Smooth muscle cell (in vitro differentiated cells): Measurements from ENCODE around the gene NBL1. TPM values are rescaled to one million over a fixed set of nuclear protein-coding genes. Genes with fewer than 3 reads are reported as not detected.

Source experiments
- DNase-seq: peaks from one replicate; lab custom pipeline; 2025; ENCODE audit not compliant: unreplicated experiment; lab: John Stamatoyannopoulos, UW
- H2AFZ ChIP-seq: fragments of 200-600 bp; sonication (generic); 2 replicates; pipeline ENCODE4 v1.6.0; 2016; ENCODE audit warnings: antibody characterized with exemption, low read depth, mild to moderate bottlenecking
- H3F3A ChIP-seq: fragments of 200-600 bp; sonication (generic); 2 replicates; pipeline ENCODE4 v1.6.0; 2017; ENCODE audit warnings: antibody characterized with exemption, low read depth
- H3K27ac ChIP-seq: fragments of 200-600 bp; sonication (generic); 2 replicates; pipeline ENCODE4 v1.5.1; 2016; ENCODE audit warnings: low read depth, mild to moderate bottlenecking
- H3K27me3 ChIP-seq: fragments of 200-600 bp; sonication (generic); 2 replicates; pipeline ENCODE4 v1.6.1; 2016; ENCODE audit warnings: low read depth, mild to moderate bottlenecking
- H3K36me3 ChIP-seq: fragments of 200-600 bp; sonication (generic); 2 replicates; pipeline ENCODE4 v1.5.1; 2016; ENCODE audit warnings: low read depth
- H3K4me1 ChIP-seq: fragments of 200-600 bp; sonication (generic); 2 replicates; pipeline ENCODE4 v1.5.1; 2016; ENCODE audit warnings: low read depth
- H3K4me2 ChIP-seq: fragments of 200-600 bp; sonication (generic); 2 replicates; pipeline ENCODE4 v1.6.0; 2016; ENCODE audit warnings: mild to moderate bottlenecking
- H3K4me3 ChIP-seq: fragments of 200-600 bp; sonication (generic); 2 replicates; pipeline ENCODE4 v1.5.1; 2016; ENCODE audit warnings: mild to moderate bottlenecking
- H3K79me2 ChIP-seq: fragments of 200-600 bp; sonication (generic); 2 replicates; pipeline ENCODE4 v1.6.0; 2016; ENCODE audit warnings: low read depth, mild to moderate bottlenecking
- H3K9ac ChIP-seq: fragments of 200-600 bp; sonication (generic); 2 replicates; pipeline ENCODE4 v1.6.0; 2016; ENCODE audit warnings: low read depth
- H3K9me3 ChIP-seq: fragments of 200-600 bp; sonication (generic); replicated peaks from 2 replicates; pipeline ENCODE4 v1.5.1; 2016; ENCODE audit warnings: low read depth
- H4K20me1 ChIP-seq: fragments of 200-600 bp; sonication (generic); 2 replicates; pipeline ENCODE4 v1.6.0; 2016; ENCODE audit warnings: low read depth
- CTCF ChIP-seq: fragments of 200-600 bp; sonication (generic); IDR thresholded peaks from 2 replicates; pipeline ENCODE4 v1.5.1; 2017; ENCODE audit warnings: borderline replicate concordance, mild to moderate bottlenecking, antibody characterized with exemption; ENCODE audit not compliant: insufficient read depth, poor library complexity, severe bottlenecking
- WGBS: methylation state at CpG from one replicate; pipeline ENCODE4 v1.1.7; 2016; ENCODE audit warnings: low lambda C conversion rate; 5-methylcytosine and 5-hydroxymethylcytosine counted together
- polyA plus RNA-seq: library from polyadenylated mRNA; unstranded; fragments of >200 nt; fragmentation: Nextera tagmentation; extraction: Ambion mirVana; gene quantifications from 2 replicates; pipeline ENCODE4 v1.2.1, GENCODE V29; 2016
- total RNA-seq: library from RNA; depleted of rRNA; stranded (reverse); fragments of >200 nt; gene quantifications from 2 replicates; pipeline ENCODE4 v1.2.3, GENCODE V29; 2014

NBL1 gene
- total and polyA plus RNA-seq, 2 experiments from 2014 or later = 9.4 to 35.9 TPM

DNA sequence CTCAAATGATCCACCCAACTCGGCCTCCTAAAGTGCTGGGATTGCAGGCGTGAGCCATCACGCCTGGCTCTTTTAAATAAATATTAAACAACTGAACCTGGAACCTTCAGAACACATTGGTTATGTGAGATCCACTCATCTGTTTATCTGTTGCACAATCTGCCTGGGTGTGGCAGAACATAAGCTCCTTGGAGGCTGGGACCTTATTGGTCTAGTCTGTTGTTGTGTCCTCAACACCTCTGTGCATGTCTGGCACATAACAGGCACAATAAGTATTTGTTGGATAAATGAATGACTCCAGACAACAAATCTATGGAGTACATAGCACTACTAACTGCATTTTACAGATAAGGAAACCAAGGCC lies 4.1 kb upstream of the NBL1 start:
- no peak for TF ChIP-seq CTCF
- no peak overlapping the region for H3K4me3 ChIP-seq
- no peak for DNase-seq
- H2AFZ ChIP-seq = no peak overlapping the region
- H3K4me1 ChIP-seq = peaks cover 3% of the 10 kb centered on the region
- no peak overlapping the region for H3K9ac ChIP-seq
- 92% methylated on average over 3 of the region's 3 CpGs for WGBS
- H3K9me3 ChIP-seq = no peaks in the 10 kb centered on the region
- no peak overlapping the region for H3K4me2 ChIP-seq
- H3K36me3 ChIP-seq = no peaks in the 10 kb centered on the region
- peaks cover 14% of the 10 kb centered on the region for H3K27me3 ChIP-seq
- no peaks in the 10 kb centered on the region for H4K20me1 ChIP-seq
- H3K27ac ChIP-seq = no peak overlapping the region
- no peaks in the 10 kb centered on the region for H3K79me2 ChIP-seq
- H3F3A ChIP-seq = no peaks in the 10 kb centered on the region

GRCh38 chr1:19640363-19641316 lies 3.5 kb upstream of the NBL1 start:
- Histone ChIP-seq H3K36me3 (no peaks in the 10 kb centered on the region), H2AFZ (no peak overlapping the region), H4K20me1 (peaks cover 6% of the 10 kb centered on the region), H3K4me1 (peaks cover 10% of the 10 kb centered on the region), H3K4me2 (no peak overlapping the region), H3K27me3 (peaks cover 14% of the 10 kb centered on the region), H3K79me2 (no peaks in the 10 kb centered on the region), H3K9ac (no peak overlapping the region), H3K9me3 (no peaks in the 10 kb centered on the region), H3K4me3 (no peak overlapping the region), H3F3A (no peaks in the 10 kb centered on the region), H3K27ac (no peak overlapping the region)
- no peak for DNase-seq
- TF ChIP-seq CTCF = no peak
- 52% methylated on average over 14 of the region's 14 CpGs for WGBS

DNA sequence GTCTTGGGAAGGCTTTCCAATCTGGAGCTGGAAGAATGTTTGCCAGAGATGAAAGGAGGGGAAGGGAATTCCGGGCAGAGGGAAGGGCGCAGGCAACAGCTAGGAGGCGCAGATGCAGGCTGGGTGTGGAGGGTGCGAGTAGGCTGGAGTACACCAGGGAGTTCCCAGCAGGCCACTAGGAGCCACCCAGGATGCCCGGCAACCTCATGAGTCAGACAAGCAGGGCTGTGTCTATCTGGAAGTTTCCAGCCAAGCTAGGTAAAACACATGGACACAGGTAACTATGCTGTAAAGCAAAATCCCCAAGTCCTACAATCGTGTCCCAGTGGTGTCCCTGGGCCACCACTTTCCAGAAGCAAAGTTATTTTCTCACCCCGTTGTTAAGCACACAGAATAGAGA lies 990 bp upstream of the NBL1 start:
- Histone ChIP-seq H3K27me3 (peaks cover 14% of the 10 kb centered on the region), H3K4me1 (peaks cover 11% of the 10 kb centered on the region), H3K4me2 (peak overlapping the region; percentile 88), H3K36me3 (no peaks in the 10 kb centered on the region), H3F3A (no peaks in the 10 kb centered on the region), H2AFZ (peak overlapping the region; percentile 82), H3K27ac (no peak overlapping the region), H3K79me2 (no peaks in the 10 kb centered on the region), H3K4me3 (peak overlapping the region; percentile 49), H3K9me3 (no peaks in the 10 kb centered on the region), H4K20me1 (peaks cover 19% of the 10 kb centered on the region), H3K9ac (no peak overlapping the region)
- TF ChIP-seq CTCF = no peak
- no peak for DNase-seq
- 60% methylated on average over 7 of the region's 7 CpGs for WGBS

- peak overlapping the region; percentile 93 for H3K4me2 ChIP-seq
- H3K27me3 ChIP-seq = peaks cover 14% of the 10 kb centered on the region
- H3K9ac ChIP-seq = peak overlapping the region; percentile 47
- H3K79me2 ChIP-seq = no peaks in the 10 kb centered on the region
- no peak overlapping the region for H3K27ac ChIP-seq
- H2AFZ ChIP-seq = peak overlapping the region; percentile 92
- H4K20me1 ChIP-seq = peaks cover 19% of the 10 kb centered on the region
- H3K9me3 ChIP-seq = no peaks in the 10 kb centered on the region
- H3K36me3 ChIP-seq = no peaks in the 10 kb centered on the region
- H3K4me3 ChIP-seq = peak overlapping the region; percentile 65
- peaks cover 11% of the 10 kb centered on the region for H3K4me1 ChIP-seq
- TF ChIP-seq CTCF = no peak
- H3F3A ChIP-seq = no peaks in the 10 kb centered on the region
- DNase-seq = no peak
- WGBS = 2% methylated on average over 31 of the region's 51 CpGs
These were observed 227 bp downstream of the NBL1 start for GRCh38 chr1:19644395-19644680.
